GM10266 (cell line): Measurements from ENCODE around the gene SAMD1.
"Not testable (repeated sequence)": the region's sequence is repeated elsewhere in the genome, so short reads cannot be mapped to it uniquely, and the experiment has no call there.

Source experiments
- DNase-seq: peaks from one replicate; pipeline ENCODE4 v3.0.0; 2012; ENCODE audit errors: extremely low spot score
- CTCF ChIP-seq: IDR thresholded peaks from 2 replicates; pipeline ENCODE4 v1.5.1; 2012; ENCODE audit warnings: mild to moderate bottlenecking, low read depth; ENCODE audit not compliant: control insufficient read depth, insufficient read depth; ENCODE audit errors: missing control alignments

SAMD1 gene

DNA sequence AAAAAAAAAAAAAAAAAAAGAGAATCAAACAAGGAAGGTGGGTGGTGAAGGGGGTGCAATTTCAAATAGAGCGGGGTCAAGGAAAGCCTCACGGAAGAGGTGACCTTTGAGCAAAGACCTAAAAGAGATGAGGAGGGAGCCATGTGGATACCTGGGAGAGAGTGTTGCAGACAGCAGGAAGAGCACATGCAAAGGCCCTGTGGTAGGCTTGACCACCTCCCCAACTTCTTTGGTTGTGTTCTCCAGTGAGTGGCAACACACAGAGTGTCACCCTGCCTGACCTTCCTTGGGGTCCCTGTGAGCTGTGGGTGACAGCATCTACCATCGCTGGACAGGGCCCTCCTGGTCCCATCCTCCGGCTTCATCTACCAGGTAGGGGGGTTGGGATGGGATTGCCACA is 40.0 kb downstream of the SAMD1 start:
- TF ChIP-seq CTCF: no peak
- DNase-seq: no peak

DNA sequence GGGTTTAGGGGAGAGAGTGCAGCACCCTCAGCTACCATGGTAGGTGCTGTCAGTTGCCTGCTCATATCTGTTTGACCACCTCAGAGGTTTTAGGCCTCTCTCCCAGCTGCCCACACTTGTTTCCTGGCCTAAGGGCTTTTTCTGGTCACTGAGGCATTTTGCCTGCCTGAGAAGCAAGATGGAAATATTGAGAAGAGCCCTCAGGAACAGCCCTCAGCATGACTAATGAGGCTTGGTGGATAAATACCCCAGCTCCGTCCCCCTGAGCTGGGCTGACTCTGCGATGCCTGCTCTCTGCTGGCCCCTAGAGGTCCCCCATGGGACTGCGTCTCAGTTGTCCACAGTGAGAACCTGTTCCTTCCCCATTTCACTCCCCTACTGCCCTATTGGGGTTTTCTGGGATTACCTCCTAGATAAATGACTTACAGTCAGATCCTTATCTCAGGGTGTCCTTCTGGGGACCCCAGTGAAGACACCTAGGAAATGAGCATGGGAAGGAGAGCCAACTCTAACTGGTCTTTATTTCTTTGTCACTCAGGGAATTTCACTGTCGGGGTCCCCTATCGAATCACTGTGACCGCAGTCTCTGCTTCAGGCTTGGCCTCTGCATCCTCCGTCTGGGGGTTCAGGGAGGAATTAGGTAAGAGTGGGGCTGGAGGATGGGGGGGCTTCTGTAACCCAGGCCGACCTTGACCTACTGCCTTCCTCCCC is 42.0 kb downstream of the SAMD1 start:
- TF ChIP-seq CTCF: peak; percentile 71
- DNase-seq: peak; percentile 70

DNA sequence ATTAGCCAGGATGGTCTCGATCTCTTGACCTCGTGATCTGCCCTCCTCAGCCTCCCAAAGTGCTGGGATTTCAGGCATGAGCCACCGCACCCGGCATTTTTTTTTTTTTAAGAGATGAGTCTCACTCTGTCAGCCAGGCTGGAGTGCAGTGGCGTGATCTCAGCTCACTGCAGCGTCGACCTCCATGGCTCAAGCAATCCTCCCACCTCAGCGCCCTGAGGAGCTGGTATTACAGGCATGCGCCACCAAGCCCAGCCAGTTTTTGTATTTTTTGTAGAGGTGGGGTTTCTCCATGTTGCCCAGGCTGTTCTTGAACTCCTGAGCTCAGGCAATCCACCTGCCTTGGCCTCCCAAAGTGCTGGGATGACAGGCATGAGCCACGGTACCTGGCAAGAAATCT is 42.7 kb downstream of the SAMD1 start:
- DNase-seq: not testable (repeated sequence)

DNA sequence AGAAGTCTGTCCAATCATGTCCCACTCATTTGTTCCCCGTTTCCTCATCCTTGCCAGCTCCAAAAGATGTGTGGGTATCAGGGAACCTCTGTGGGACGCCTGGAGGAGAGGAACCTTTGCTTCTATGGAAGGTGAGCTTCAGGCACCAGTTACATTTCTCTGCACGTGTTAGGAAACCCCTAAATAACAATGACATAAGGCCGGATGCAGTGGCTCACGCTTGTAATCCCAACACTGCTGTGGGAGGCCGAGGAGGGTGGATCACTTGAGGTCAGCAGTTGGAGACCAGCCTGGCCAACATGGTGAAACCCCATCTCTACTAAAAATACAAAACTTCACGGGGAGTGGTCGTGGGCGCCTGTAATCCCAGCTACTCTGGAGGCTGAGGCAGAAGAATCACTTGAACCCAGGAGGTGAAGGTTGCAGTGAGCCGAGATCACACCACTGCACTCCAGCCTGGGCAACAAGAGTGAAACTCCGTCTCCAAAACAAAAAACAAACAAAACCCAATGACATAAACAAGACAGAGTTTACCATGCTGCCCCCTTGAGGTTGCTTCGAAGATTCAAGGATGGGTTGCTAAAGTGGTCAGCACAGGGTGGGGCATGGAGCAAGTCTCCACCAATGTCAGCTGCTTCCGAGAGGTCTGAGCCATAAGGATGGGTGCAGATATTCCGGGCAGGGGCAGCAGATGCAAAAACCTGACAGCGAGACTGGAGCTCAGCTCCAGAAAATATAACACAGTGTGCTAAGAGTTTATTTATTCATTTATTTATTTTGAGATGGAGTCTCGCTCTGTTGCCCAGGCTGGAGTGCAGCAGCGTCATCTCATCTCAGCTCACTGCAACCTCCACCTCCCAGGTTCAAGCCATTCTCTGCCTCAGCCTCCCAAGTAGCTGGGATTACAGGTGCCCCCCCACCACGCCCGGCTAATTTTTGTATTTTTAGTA is 47.6 kb downstream of the SAMD1 start:
- peak; percentile 52 for TF ChIP-seq CTCF
- DNase-seq: peak; percentile 59

DNA sequence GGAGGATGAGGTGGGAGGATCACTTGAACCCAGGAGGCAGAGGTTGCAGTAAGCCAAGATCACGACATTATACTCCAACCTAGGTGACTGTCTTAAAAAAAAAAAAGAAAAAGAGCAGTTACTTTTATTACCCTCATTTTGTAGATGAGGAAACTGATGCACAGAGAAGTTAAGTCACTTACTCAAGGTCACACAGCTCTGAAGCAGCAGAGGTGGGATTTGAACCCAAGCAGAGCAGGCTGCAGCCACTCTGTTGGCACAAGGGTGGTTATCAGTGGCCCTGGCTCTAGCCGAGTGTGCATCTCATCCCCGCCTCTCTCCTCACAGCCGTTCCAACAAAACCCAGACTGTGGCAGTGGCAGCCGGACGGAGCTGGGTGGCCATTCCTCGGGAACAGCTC is 51.4 kb downstream of the SAMD1 start:
- TF ChIP-seq CTCF: no peak
- no peak for DNase-seq
